NAMALWA (cell line): ENCODE data around the gene TMEM167B.

Source experiments
- DNase-seq: peaks from one replicate; pipeline ENCODE4 v3.0.0-alpha.2; 2015; ENCODE audit warnings: low spot score

TMEM167B gene

GRCh38 chr1:109083501-109083900 is 7.1 kb upstream of the TMEM167B start:
- DNase-seq, result no peak

- no peak for DNase-seq
Measured at GRCh38 chr1:109083923-109084322, 6.6 kb upstream of the TMEM167B start.

- DNase-seq, result no peak
Measured at GRCh38 chr1:109084563-109085517, 5.7 kb upstream of the TMEM167B start.

- DNase-seq, result peak; percentile 82
Measured at GRCh38 chr1:109089242-109090015, 1.1 kb upstream of the TMEM167B start.

GRCh38 chr1:109091078-109091838 is 694 bp downstream of the TMEM167B start:
- peak; percentile 78 for DNase-seq

GRCh38 chr1:109091839-109092193 is 1.3 kb downstream of the TMEM167B start:
- no peak for DNase-seq

- no peak for DNase-seq
Measured at GRCh38 chr1:109094377-109094803, 3.8 kb downstream of the TMEM167B start.

GRCh38 chr1:109094871-109095270 is 4.3 kb downstream of the TMEM167B start:
- no peak for DNase-seq

- DNase-seq, result no peak
Measured at GRCh38 chr1:109095631-109096030, 5.1 kb downstream of the TMEM167B start.

GRCh38 chr1:109096120-109096519 is 5.6 kb downstream of the TMEM167B start:
- DNase-seq, result no peak

- peak; percentile 98 for DNase-seq
Measured at GRCh38 chr1:109099938-109100773, 9.6 kb downstream of the TMEM167B start.

GRCh38 chr1:109104364-109105151 is 14.0 kb downstream of the TMEM167B start:
- no peak for DNase-seq

GRCh38 chr1:109105881-109106280 is 15.3 kb downstream of the TMEM167B start:
- no peak for DNase-seq

- no peak for DNase-seq
Measured at GRCh38 chr1:109107785-109108184, 17.2 kb downstream of the TMEM167B start.

- DNase-seq, result no peak
Measured at GRCh38 chr1:109109906-109110305, 19.3 kb downstream of the TMEM167B start.

- DNase-seq, result no peak
Measured at GRCh38 chr1:109111386-109112055, 21.0 kb downstream of the TMEM167B start.

- DNase-seq, result peak; percentile 78
Measured at GRCh38 chr1:109112056-109112651, 21.6 kb downstream of the TMEM167B start.

GRCh38 chr1:109112652-109113285 is 22.2 kb downstream of the TMEM167B start:
- DNase-seq, result peak; percentile 90
